Loucy (cell line): ENCODE data around the gene SYNE2.

Experiments
- H2AFZ ChIP-seq: fragments of 200-600 bp; sonication (generic); 2 replicates; pipeline ENCODE4 v1.6.0; 2016; ENCODE audit warnings: antibody characterized with exemption, mild to moderate bottlenecking, low read length, moderate library complexity
- H3F3A ChIP-seq: fragments of 200-600 bp; 2 replicates; pipeline ENCODE4 v1.6.0; 2016; ENCODE audit warnings: antibody characterized with exemption, low read depth, mild to moderate bottlenecking
- H3K27me3 ChIP-seq: fragments of 200-600 bp; sonication (generic); 2 replicates; pipeline ENCODE4 v1.6.1; 2014; ENCODE audit warnings: low read length, mild to moderate bottlenecking; ENCODE audit not compliant: insufficient read depth, poor library complexity, severe bottlenecking
- H3K36me3 ChIP-seq: fragments of 200-600 bp; sonication (generic); 2 replicates; pipeline ENCODE4 v1.6.1; 2016; ENCODE audit warnings: low read length; ENCODE audit not compliant: insufficient read depth
- H3K4me1 ChIP-seq: fragments of 200-600 bp; sonication (generic); 2 replicates; pipeline ENCODE4 v1.5.1; 2014; ENCODE audit warnings: low read length, mild to moderate bottlenecking; ENCODE audit not compliant: insufficient read depth, poor library complexity, severe bottlenecking
- H3K4me2 ChIP-seq: fragments of 200-600 bp; sonication (generic); 2 replicates; pipeline ENCODE4 v1.6.0; 2014; ENCODE audit warnings: antibody characterized with exemption, low read length, low read depth, mild to moderate bottlenecking; ENCODE audit not compliant: poor library complexity, severe bottlenecking
- H3K4me3 ChIP-seq: fragments of 200-600 bp; sonication (generic); 2 replicates; pipeline ENCODE4 v1.5.1; 2014; ENCODE audit warnings: low read length, mild to moderate bottlenecking, mixed read lengths; ENCODE audit not compliant: poor library complexity, severe bottlenecking
- H3K79me2 ChIP-seq: fragments of 200-600 bp; sonication (generic); 2 replicates; pipeline ENCODE4 v1.6.1; 2014; ENCODE audit warnings: low read length; ENCODE audit not compliant: insufficient read depth
- H3K9ac ChIP-seq: fragments of 200-600 bp; sonication (generic); 2 replicates; pipeline ENCODE4 v1.6.0; 2014; ENCODE audit warnings: mild to moderate bottlenecking, low read depth, low read length, moderate library complexity; ENCODE audit not compliant: poor library complexity, severe bottlenecking
- H3K9me2 ChIP-seq: fragments of 200-600 bp; sonication (generic); replicated peaks from 2 replicates; pipeline ENCODE4 v1.6.1; 2016; ENCODE audit warnings: low read depth, low read length, mixed read lengths
- H3K9me3 ChIP-seq: fragments of 200-600 bp; sonication (generic); 2 replicates; pipeline ENCODE4 v1.6.1; 2014; ENCODE audit warnings: mild to moderate bottlenecking, antibody characterized with exemption, low read length, low read depth; ENCODE audit not compliant: insufficient read depth
- H4K20me1 ChIP-seq: fragments of 200-600 bp; sonication (generic); 2 replicates; pipeline ENCODE4 v1.6.0; 2014; ENCODE audit warnings: antibody characterized with exemption, low read length, mild to moderate bottlenecking; ENCODE audit not compliant: insufficient read depth, poor library complexity, severe bottlenecking
- EZH2phosphoT487 ChIP-seq: fragments of 200-600 bp; IDR thresholded peaks from 2 replicates; pipeline ENCODE4 v1.6.1; 2018; ENCODE audit warnings: antibody characterized with exemption, mild to moderate bottlenecking, moderate library complexity, borderline replicate concordance
- TF ChIP-seq, protein P1 (sequence below): fragments of 200-600 bp; sonication (generic); conservative IDR thresholded peaks from 2 replicates; pipeline ENCODE4 v1.5.1; 2014; ENCODE audit warnings: mild to moderate bottlenecking, antibody characterized with exemption, low read length

Gene SYNE2

DNA sequence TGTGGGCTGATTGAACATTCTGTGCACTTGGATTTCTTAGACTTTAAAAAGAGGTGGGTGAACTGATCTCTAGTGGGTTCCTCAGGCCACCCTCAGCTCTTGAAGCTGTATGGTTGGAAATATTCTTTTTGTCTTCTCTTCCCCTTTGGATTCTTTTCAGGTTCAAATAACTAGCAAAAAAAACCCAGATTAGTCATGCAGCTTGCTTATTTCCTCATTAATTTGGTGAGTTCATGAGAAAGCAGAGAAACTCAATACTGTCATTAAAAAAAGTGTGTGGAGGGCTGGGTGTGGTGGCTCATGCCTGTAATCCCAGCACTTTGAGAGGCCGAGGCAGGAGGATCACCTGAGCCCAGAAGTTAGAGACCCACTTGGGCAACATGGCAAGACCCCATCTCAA is 258.0 kb downstream of the SYNE2 start:
- TF ChIP-seq, protein P1, sequence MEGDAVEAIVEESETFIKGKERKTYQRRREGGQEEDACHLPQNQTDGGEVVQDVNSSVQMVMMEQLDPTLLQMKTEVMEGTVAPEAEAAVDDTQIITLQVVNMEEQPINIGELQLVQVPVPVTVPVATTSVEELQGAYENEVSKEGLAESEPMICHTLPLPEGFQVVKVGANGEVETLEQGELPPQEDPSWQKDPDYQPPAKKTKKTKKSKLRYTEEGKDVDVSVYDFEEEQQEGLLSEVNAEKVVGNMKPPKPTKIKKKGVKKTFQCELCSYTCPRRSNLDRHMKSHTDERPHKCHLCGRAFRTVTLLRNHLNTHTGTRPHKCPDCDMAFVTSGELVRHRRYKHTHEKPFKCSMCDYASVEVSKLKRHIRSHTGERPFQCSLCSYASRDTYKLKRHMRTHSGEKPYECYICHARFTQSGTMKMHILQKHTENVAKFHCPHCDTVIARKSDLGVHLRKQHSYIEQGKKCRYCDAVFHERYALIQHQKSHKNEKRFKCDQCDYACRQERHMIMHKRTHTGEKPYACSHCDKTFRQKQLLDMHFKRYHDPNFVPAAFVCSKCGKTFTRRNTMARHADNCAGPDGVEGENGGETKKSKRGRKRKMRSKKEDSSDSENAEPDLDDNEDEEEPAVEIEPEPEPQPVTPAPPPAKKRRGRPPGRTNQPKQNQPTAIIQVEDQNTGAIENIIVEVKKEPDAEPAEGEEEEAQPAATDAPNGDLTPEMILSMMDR: no peak
- TF ChIP-seq EZH2phosphoT487: no peak
- Histone ChIP-seq H3K4me2 (peak overlapping the region; percentile 72), H3K79me2 (peaks cover 17% of the 10 kb centered on the region), H4K20me1 (no peaks in the 10 kb centered on the region), H3F3A (no peaks in the 10 kb centered on the region), H3K9me2 (no peaks in the 10 kb centered on the region), H3K27me3 (no peaks in the 10 kb centered on the region), H3K9me3 (no peaks in the 10 kb centered on the region), H3K9ac (no peak overlapping the region), H3K36me3 (no peaks in the 10 kb centered on the region), H3K4me3 (peak overlapping the region; percentile 11), H3K4me1 (peaks cover 40% of the 10 kb centered on the region), H2AFZ (no peak overlapping the region)

DNA sequence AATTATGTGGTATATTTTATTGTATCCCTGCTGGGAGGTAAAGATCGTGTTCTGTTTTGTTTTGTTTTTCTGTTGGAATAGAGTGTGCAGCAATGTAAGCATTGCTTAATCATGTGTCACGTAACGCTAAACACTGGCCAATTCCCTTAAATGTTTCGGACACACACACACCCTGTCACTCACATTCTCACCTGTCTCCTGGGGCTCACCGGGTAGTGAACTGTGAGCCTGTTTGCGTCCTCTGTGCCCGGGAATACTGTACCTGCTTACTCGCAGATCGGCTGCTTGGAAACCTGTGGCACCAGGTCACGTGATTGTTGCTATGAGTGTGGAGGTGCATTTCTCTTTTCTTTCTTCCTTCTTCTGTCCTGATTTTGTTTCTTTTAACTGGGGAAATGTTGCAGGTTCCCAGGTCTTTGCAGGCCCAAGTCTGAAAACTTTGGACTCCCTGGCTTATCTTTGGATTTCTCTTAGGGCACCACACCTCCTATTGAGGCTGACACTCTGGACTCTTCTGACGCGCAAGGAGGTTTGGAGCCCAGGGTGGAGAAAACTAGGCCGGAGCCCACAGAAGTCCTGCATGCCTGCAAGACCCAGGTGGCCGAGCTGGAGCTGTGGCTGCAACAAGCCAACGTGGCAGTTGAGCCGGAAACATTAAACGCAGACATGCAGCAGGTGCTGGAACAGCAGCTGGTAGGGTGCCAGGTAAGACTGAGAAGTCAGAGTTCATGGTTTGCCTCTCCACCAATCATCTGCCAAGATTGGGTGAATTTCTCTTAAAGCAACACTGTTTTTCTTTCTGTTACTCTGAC is 260.3 kb downstream of the SYNE2 start:
- H2AFZ ChIP-seq: peak overlapping the region; percentile 32
- TF ChIP-seq EZH2phosphoT487: no peak
- TF ChIP-seq, protein P1: no peak
- no peaks in the 10 kb centered on the region for H3K27me3 ChIP-seq
- H3K9me3 ChIP-seq: no peaks in the 10 kb centered on the region
- peak overlapping the region; percentile 72 for H3K4me2 ChIP-seq
- H3K79me2 ChIP-seq: peaks cover 17% of the 10 kb centered on the region
- H3F3A ChIP-seq: no peaks in the 10 kb centered on the region
- H3K9ac ChIP-seq: peak overlapping the region; percentile 73
- peak overlapping the region; percentile 72 for H3K4me3 ChIP-seq
- H3K4me1 ChIP-seq: peaks cover 40% of the 10 kb centered on the region
- H4K20me1 ChIP-seq: no peaks in the 10 kb centered on the region
- no peaks in the 10 kb centered on the region for H3K36me3 ChIP-seq
- H3K9me2 ChIP-seq: no peaks in the 10 kb centered on the region

DNA sequence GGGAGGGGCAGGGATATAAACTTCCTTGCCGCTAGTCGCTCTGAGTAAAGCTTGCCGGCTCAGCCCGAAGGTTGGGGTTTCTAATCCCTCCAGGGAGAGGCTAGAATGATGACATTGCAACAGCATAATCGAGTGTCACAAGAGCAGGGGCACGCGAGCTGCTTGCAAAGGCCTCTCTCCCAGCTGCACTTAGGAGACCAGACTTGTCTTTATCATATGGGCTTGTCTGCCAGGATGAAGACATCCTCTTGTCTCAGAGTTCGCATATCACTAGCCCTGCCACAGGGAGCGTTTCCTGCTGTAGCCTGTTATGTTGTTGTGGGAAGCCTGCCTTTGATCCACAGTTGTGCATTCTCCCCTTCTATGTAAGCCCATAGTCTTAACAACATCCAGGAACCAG is 261.4 kb downstream of the SYNE2 start:
- no peak for TF ChIP-seq EZH2phosphoT487
- TF ChIP-seq, protein P1: no peak
- Histone ChIP-seq H3F3A (no peaks in the 10 kb centered on the region), H3K79me2 (peaks cover 17% of the 10 kb centered on the region), H3K9ac (peak overlapping the region; percentile 73), H4K20me1 (no peaks in the 10 kb centered on the region), H2AFZ (no peak overlapping the region), H3K36me3 (no peaks in the 10 kb centered on the region), H3K9me3 (no peaks in the 10 kb centered on the region), H3K4me3 (peak overlapping the region; percentile 15), H3K4me1 (peaks cover 40% of the 10 kb centered on the region), H3K9me2 (no peaks in the 10 kb centered on the region), H3K27me3 (no peaks in the 10 kb centered on the region), H3K4me2 (peak overlapping the region; percentile 72)
